GM19452 (cell line): ENCODE measurements around the gene DIP2C.

ENCODE experiments used
- ATAC-seq: cut with Tn5 transposase; IDR thresholded peaks from one replicate; pipeline ENCODE4 v1.9.1; 2021; ENCODE audit not compliant: unreplicated experiment

Gene DIP2C

GRCh38 chr10:581776-582330 is 107.6 kb downstream of the DIP2C start:
- ATAC-seq: no peak

DNA sequence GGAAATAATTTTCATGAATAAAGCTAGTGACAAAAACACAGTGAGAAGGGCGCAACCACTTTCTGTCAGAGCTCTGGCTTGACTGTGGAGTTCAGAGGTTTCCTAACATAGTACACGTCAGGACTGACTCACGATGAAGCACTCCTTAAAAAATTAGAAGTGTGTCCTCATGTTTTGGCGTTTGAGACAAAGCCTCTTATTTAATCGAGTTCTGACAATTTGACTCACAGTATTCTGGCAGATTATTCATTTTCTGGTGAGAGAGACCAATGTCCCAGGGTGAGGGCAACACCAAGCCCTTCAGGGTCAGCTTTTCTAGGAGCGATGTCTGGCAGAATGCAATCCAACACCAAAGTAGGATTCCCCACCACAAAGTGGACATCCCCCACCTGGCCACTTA is 108.7 kb downstream of the DIP2C start:
- no peak for ATAC-seq

GRCh38 chr10:576130-576465 is 113.4 kb downstream of the DIP2C start:
- ATAC-seq: no peak

DNA sequence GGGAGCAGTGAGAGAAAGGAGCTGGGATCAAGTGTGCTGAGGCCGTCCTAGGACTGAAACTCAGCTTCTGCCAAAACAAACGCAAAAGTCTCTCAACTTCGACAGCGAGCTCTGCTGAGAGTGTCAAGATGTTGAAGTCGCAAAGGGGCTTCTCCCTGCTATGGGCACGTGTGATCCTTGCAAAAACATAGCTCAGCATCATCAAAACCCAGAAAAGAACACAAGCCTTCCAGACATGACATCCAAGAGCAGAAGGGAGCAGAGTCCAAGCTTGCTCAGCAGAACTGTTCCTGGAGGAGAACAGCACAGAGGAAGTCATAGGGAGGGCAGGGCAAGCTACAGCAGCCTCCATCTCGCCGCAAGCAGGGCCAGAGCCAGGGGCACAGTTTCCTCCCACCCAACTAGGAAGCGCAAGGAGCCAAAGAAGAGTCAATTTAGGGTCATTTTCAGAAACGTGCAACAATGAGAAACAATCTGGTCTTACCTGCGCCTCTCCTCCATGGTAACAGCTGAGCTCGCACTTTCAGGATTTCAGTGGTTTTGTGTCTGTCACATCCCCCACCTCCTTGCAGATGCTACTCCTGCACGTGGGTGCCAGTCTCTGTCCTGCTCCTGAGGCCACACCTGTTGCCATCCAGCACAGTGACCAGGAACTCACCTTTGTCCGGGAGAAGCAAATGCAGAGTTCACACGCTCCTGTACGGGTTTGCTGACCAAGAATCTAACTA is 113.9 kb downstream of the DIP2C start:
- no peak for ATAC-seq

DNA sequence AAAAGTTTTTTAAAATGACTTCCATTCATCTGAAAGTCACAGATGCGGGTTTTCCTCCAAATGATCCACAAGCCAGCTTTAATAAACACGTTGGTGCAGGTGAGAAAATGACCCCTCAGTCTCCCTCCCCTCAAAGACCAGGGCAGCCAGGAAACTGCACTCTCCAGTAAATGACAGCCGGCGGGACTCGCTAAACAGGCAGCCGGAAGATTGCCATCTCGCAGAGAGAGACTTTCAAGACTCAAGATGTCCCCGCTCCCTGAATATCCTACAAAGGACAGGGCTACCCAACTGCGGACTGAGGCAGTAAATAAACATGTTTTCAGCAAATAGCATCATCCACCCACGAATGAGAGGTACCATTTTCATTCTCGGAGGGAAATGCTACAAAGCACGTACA is 116.8 kb downstream of the DIP2C start:
- ATAC-seq: no peak

DNA sequence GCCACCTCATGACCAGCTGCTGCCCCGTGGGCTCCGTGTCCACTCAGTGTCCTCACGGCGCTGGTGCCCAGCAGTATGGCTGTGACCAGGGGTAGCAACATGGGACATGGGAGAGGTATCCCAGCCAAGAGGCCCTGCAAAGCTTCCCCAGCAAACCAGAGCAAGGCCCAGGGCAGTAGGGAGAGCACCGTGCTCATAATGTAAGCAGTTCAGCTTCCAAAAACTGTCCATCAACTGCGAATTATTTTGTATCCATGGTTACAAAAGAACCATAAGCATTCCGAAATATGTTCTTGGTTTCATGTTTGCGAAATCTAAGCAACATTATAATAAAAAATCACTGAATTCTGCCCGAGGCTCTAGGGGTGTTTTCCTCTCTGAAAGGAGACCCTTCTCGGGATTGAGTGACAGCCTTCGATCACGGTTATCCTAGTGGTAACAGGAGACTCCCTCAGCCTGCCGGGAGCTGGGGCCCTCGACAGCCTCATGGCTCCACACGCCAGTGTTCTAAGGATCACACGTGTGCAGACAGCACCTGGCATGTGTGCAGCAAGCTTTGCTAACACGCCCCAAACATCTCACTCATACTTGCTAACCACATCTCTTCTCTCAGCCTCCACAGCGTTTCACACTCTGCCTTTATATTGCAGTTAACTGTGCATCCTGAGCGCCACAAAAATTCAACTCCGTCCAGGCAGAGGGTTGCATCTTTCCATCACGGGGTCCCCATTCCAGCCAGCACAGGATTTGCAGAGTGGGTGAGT is 117.6 kb downstream of the DIP2C start:
- ATAC-seq: no peak

- ATAC-seq: no peak
Measured at GRCh38 chr10:571166-571565, 118.3 kb downstream of the DIP2C start.

- ATAC-seq: no peak
Measured at GRCh38 chr10:570628-571163, 118.8 kb downstream of the DIP2C start.

DNA sequence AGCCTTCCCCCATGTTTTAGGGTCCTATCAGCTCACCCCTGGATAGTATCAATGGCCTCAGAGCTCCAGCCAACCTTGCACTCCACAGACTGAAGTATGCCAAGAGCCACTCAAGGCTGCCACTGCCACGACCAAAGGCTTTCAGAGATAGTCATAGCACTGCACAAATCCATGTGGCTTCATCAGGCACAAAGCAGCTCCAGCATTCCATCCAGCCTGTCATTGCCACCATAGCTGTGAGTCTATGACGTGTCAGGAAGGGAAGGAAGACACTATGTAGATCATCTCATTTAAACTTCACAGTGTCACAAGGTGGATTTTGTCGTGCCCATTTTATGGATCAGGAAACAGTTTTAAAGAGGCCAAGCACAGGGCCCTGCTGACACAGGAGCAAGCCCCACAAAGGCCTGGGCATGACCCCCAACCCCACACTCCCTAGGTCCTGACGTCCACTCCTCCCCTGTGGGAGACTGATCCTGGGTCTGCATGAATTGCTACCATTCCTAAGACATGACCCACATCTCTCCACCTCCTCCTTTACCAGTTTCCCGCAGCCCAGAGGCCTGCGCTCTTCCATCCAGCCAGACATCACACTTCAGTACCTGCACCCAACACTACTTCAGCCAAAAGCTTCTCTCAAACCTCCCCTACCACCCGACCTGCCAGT is 119.4 kb downstream of the DIP2C start:
- no peak for ATAC-seq

DNA sequence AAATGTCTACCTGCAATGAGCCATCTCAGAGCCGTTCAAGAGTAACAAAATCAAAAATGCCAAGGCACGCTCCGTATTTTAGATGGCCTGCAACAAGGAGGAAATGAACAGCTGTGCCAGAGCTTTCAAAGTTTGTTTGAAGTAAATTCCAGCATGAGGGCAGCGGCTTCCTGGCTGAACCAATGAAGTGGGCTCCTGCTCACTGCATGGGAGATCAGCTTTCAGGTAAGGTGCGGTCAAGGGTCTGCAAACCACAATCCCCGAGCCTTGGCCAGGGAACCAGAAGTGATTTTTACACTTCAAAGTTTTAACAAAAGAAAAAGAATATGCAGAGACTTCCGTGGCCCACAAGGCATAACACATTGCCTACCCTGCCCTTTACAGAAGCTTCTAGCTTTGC is 120.6 kb downstream of the DIP2C start:
- no peak for ATAC-seq

DNA sequence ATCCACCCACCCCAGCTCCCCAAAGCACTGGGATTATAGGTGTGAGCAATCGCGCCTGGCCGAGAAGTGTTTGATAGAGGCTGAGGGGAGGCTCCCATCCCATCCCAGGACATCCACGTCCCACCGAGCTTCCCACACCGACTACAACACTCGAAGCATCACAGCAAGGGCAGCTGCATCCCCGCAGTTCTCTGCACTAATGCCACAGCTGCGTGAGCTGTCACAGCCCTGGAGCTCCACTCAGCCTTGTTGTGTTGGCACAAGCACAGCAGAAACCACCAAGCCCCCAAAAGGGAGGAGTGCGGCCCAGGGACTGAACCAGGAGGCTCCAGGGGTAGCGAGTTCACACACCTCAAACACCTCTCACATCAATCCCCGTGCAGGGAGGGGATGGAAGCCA is 121.6 kb downstream of the DIP2C start:
- no peak for ATAC-seq

- no peak for ATAC-seq
Measured at GRCh38 chr10:566241-566885, 123.1 kb downstream of the DIP2C start.

DNA sequence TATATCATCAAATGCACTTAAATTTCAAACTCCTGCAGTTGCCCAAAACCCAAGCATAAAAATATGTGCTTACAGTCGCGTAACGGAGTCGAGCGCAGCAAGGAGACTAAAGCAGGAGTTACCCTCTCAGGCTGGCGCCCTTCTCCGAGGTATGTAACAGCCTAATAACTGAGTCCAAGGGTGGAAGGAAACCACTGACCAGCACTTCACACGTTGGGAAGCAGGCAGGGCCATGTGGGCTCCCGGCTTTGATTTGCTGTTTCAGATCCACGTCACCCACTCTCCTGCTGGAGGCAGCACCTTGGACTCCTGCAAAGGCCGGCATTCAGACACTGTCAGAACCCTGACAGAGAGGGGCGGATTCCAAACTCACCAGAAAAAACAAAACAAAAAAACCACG is 123.8 kb downstream of the DIP2C start:
- no peak for ATAC-seq

DNA sequence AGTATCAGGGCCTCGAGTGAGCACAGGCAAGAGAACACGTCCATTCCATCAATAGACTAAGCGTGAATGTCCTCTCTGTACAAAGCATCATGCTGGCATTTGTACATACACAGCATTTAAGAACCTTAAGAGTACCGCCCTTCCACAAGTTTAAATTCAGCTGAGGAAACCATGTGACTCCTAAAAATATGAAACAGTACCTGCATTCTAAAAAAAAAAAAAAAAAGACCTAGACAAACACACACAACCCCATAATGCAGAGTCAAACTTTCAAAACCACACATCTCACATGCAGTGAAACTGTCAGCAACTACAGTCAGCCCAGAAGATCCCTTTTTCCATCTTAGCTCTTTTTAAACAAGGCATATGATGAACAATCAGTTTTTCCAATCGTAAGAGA is 124.3 kb downstream of the DIP2C start:
- no peak for ATAC-seq

DNA sequence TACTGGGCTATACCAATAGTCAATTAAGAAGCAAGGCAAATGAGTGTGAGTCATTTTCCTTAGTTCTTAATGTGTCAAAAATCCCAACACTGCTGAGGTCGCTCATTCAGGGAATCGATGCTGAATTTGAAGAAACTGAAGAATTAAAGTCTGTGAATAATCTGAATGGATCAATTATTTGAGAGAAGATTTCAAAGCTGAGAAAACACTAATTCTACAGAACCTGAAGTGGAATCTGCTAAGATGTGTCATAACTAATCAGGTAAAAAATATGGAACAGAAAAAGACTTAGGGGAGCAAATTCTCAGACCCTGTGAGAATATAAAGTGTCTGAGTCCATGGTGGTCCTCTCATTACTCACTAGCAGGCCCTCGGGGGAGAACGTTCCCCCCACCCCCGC is 125.6 kb downstream of the DIP2C start:
- ATAC-seq: no peak

- ATAC-seq: no peak
Measured at GRCh38 chr10:562142-562541, 127.3 kb downstream of the DIP2C start.

- no peak for ATAC-seq
Measured at GRCh38 chr10:561721-562120, 127.7 kb downstream of the DIP2C start.

DNA sequence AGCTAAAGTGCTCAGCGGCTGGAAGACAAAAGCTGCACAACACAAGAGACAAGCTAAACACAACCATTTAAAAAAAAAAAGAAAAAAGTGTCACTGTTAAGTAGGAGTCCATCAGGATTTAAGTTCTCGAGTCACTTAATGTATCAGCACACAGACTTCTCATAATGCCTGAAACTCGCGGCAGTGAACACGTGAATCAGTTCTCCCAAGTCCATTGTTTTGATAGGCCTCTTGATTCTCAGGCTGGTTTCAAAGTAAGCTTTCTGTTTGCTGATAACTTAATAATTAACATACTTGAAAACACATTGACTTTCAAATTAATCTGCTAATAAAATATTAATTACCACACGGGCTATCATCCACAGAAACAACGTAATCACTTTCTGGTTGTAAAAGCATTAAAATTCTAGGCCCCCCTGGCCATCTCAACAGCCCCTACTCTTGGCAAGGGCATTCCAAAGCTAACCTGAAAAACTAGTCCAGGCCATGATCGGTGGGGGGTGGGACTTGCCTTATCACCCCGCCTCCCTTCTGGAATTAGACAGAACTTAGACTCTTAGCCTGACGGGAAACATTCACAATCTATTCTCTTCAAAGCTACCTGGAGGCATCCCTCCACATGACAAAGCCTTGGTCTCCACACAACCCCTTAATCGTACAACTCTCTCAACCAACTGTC is 129.0 kb downstream of the DIP2C start:
- ATAC-seq: no peak

DNA sequence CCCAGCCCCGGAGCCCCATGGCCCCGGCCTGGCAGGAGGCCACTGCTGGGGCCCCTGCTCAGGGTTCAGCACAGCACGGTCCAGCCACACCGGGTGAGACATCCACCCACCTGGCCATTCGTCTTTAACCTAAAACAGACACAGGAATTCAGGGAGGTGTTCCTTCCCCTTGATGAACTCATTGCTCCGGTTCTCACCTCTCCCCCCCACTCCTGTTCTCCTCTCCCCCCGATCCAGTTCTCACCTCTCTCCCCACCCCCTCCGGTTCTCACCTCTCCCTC is 129.8 kb downstream of the DIP2C start:
- ATAC-seq: no peak

GRCh38 chr10:558891-559766 is 130.3 kb downstream of the DIP2C start:
- ATAC-seq: no peak
